MCF 10A (cell line): Measurements from ENCODE around the gene APOO. TPM values are rescaled to one million over a fixed set of nuclear protein-coding genes. Genes with fewer than 3 reads are reported as not detected.
A peak's percentile ranks its signal among the peaks of the same experiment; 100 is the strongest.

Source experiments
- BruUV-seq: library from RNA; stranded (reverse); fragments of 400-500 nt; replicated peaks from 2 replicates; lab custom pipeline; 2021; lab: Mats Ljungman, UMichigan
- CTCF ChIA-PET: fragments of 300-600 bp; sonication (Branson Sonifier 250); formaldehyde crosslinking; extraction: SDS; loops from one replicate; lab custom pipeline; 2021; ENCODE audit warnings: antibody characterized with exemption, inconsistent platforms; lab: Yijun Ruan, JAX
- POLR2A ChIA-PET: fragments of 300-600, 350-650 bp; sonication (Branson Sonifier 250); formaldehyde crosslinking; extraction: SDS; loops from one replicate; lab custom pipeline; 2020; ENCODE audit warnings: antibody characterized with exemption, inconsistent platforms; lab: Yijun Ruan, JAX
- DNase-seq: peaks from one replicate; pipeline ENCODE4 v3.0.0-alpha.2; 2018; ENCODE audit not compliant: unreplicated experiment
- H3K27ac Mint-ChIP-seq: one replicate; pipeline ENCODE4 v1.8.0; 2022; ENCODE audit warnings: mild to moderate bottlenecking, low read depth, mixed read lengths; ENCODE audit not compliant: unreplicated experiment
- H3K27me3 Mint-ChIP-seq: one replicate; pipeline ENCODE4 v1.8.0; 2022; ENCODE audit warnings: mixed read lengths; ENCODE audit not compliant: insufficient read depth, unreplicated experiment
- H3K36me3 Mint-ChIP-seq: one replicate; pipeline ENCODE4 v1.8.0; 2022; ENCODE audit warnings: mild to moderate bottlenecking, moderate library complexity, mixed read lengths; ENCODE audit not compliant: insufficient read depth, unreplicated experiment
- H3K4me1 Mint-ChIP-seq: one replicate; pipeline ENCODE4 v1.8.0; 2022; ENCODE audit warnings: mixed read lengths; ENCODE audit not compliant: insufficient read depth, unreplicated experiment
- H3K4me3 Mint-ChIP-seq: one replicate; pipeline ENCODE4 v1.8.0; 2022; ENCODE audit warnings: mild to moderate bottlenecking, moderate library complexity, mixed read lengths; ENCODE audit not compliant: unreplicated experiment
- H3K9me3 Mint-ChIP-seq: one replicate; pipeline ENCODE4 v1.8.0; 2022; ENCODE audit warnings: mixed read lengths; ENCODE audit not compliant: unreplicated experiment
- CTCF ChIP-seq: fragments of 200-600 bp; IDR thresholded peaks from one replicate; pipeline ENCODE4 v1.8.0; 2022; ENCODE audit warnings: antibody characterized with exemption, mild to moderate bottlenecking; ENCODE audit not compliant: unreplicated experiment
- intact Hi-C: fragments of 100-400 bp; cut with micrococcal nuclease; formaldehyde crosslinking; loops from 2 replicates; pipeline ENCODE4 v1.14.1; 2022
- total RNA-seq: library from RNA; stranded (reverse); gene quantifications from 2 replicates; pipeline ENCODE4 v1.2.3, GENCODE V29; 2022

APOO gene
- total RNA-seq, 1 experiment from 2014 or later, result 35.9 TPM

GRCh38 chrX:23815376-23815775 lies 92.4 kb downstream of the APOO start:
- POLR2A ChIA-PET, result no interaction called here
- Mint-ChIP-seq H3K36me3 (no peaks in the 10 kb centered on the region), H3K4me3 (no peak overlapping the region), H3K27me3 (peaks cover 19% of the 10 kb centered on the region), H3K4me1 (peaks cover 6% of the 10 kb centered on the region), H3K9me3 (no peaks in the 10 kb centered on the region), H3K27ac (no peak overlapping the region)
- no peak for DNase-seq
- no TSS peak for BruUV-seq
- intact Hi-C loops, result no loop called here
- CTCF ChIA-PET, result interaction anchor here (0.7 kb wide), 1 partner anchor 40 kb away, joined by 4 read pairs; no protein-coding TSS in a partner anchor
- TF ChIP-seq CTCF, result no peak

GRCh38 chrX:23813808-23814207 lies 93.9 kb downstream of the APOO start:
- ChIA-PET CTCF (interaction anchor here (1.4 kb wide), 1 partner anchor 31 kb away, joined by 5 read pairs; the partner anchor contains the start of gene SAT1), POLR2A (interaction anchor here (1.8 kb wide), 1 partner anchor 14 kb away, joined by 3 read pairs; no protein-coding TSS in a partner anchor)
- H3K27me3 Mint-ChIP-seq, result peaks cover 13% of the 10 kb centered on the region
- no peak for DNase-seq
- H3K4me1 Mint-ChIP-seq, result no peaks in the 10 kb centered on the region
- intact Hi-C loops, result no loop called here
- H3K9me3 Mint-ChIP-seq, result no peaks in the 10 kb centered on the region
- H3K27ac Mint-ChIP-seq, result no peak overlapping the region
- no peak overlapping the region for H3K4me3 Mint-ChIP-seq
- no peaks in the 10 kb centered on the region for H3K36me3 Mint-ChIP-seq
- no peak for TF ChIP-seq CTCF
- no TSS peak for BruUV-seq

- DNase-seq, result no peak
- Mint-ChIP-seq H3K4me1 (peaks cover 7% of the 10 kb centered on the region), H3K4me3 (no peak overlapping the region), H3K27ac (no peak overlapping the region), H3K36me3 (no peaks in the 10 kb centered on the region), H3K27me3 (peaks cover 13% of the 10 kb centered on the region), H3K9me3 (no peaks in the 10 kb centered on the region)
- ChIA-PET CTCF (interaction anchor here (0.6 to 1.1 kb wide), 4 partner anchors 51 to 1826 kb away, joined by 3 to 5 read pairs (median 3); no protein-coding TSS in a partner anchor), POLR2A (interaction anchor here (0.6 kb wide), 1 partner anchor 89 kb away, joined by 6 read pairs; no protein-coding TSS in a partner anchor)
- no TSS peak for BruUV-seq
- no peak for TF ChIP-seq CTCF
- intact Hi-C loops, result no loop called here
These were observed 96.1 kb downstream of the APOO start for GRCh38 chrX:23811656-23812055.

GRCh38 chrX:23811108-23811651 lies 96.6 kb downstream of the APOO start:
- DNase-seq, result peak; percentile 53
- intact Hi-C loops, result no loop called here
- POLR2A ChIA-PET, result interaction anchor here (0.6 kb wide), 1 partner anchor 90 kb away, joined by 6 read pairs; no protein-coding TSS in a partner anchor

More at GRCh38 chrX:23811108-23811651, 96.6 kb downstream of the APOO start:
- Mint-ChIP-seq H3K36me3 (no peaks in the 10 kb centered on the region), H3K4me1 (peaks cover 7% of the 10 kb centered on the region), H3K27ac (no peak overlapping the region), H3K27me3 (peaks cover 13% of the 10 kb centered on the region), H3K9me3 (no peaks in the 10 kb centered on the region), H3K4me3 (no peak overlapping the region)
- no TSS peak for BruUV-seq
- CTCF ChIA-PET, result interaction anchor here (0.6 to 1.1 kb wide), 2 partner anchors 91 to 1826 kb away, joined by 3 to 5 read pairs; no protein-coding TSS in a partner anchor
- no peak for TF ChIP-seq CTCF
